Measurements from ENCODE around the gene PRR5.

Gene PRR5

GRCh38 chr22:44759430-44760310 lies 57.7 kb downstream of the PRR5 start:
- DNase-seq, result no peak

DNA sequence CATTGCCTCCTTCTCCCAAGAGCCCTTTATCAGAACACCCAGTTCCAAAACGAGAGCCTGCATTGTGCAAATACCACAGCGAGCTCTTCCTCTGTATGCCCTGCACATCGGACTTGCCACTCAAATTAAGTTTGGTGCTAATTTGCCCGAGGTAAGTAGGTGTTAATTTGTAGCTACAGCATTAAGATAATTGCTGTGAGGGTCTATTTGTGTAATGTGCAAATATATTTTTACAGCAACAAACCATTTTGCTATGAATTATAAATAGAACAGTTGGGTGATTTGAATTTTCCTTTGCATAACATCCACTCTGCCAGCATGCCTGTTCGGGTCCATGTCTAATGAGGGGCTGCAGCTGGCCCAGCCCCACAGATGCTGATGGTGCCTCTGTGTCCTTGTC lies 58.5 kb downstream of the PRR5 start:
- DNase-seq, result no peak

- DNase-seq, result no peak
Measured at GRCh38 chr22:44761025-44761424, 59.0 kb downstream of the PRR5 start.

DNA sequence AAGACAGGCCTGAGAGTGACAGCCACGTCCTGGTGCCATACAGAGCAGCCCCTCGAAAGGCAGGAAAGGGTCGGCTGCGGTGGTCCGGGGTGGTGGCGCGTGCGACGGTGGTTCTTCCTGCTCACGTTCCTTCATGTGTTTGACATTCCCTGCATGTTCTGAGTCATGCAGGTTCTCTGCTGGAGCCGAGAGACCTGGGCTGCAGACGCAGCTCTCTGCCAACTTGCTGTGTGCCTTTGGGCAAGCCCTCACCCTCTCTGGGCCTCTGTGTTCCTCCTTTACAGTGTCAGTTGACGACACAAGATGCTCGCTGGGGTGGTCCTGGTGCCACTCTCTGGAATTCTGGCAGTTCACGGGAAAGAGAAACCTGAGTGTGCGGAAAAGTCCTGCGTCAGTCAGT lies 62.4 kb downstream of the PRR5 start:
- DNase-seq, result no peak

DNA sequence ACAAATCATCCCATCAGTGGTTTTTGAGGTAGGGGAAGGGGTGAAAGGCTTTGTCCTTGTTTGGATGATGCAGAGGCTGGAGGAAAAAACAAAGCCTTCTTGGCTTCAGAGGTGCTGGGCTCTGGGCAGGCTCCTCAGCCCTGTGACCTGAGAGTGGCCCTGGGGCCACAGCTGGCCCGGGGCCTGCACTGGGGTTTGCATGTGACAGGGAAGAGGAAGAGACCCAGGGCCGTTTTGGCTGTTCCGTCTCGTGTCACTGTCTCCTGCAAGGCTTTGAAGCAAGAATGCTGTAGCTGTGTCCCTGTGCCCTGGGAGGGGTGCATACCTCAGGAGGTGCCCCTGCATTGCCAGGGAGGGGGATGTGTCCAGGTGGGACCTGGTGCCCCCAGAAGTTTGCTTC lies 63.0 kb downstream of the PRR5 start:
- no peak for DNase-seq

DNA sequence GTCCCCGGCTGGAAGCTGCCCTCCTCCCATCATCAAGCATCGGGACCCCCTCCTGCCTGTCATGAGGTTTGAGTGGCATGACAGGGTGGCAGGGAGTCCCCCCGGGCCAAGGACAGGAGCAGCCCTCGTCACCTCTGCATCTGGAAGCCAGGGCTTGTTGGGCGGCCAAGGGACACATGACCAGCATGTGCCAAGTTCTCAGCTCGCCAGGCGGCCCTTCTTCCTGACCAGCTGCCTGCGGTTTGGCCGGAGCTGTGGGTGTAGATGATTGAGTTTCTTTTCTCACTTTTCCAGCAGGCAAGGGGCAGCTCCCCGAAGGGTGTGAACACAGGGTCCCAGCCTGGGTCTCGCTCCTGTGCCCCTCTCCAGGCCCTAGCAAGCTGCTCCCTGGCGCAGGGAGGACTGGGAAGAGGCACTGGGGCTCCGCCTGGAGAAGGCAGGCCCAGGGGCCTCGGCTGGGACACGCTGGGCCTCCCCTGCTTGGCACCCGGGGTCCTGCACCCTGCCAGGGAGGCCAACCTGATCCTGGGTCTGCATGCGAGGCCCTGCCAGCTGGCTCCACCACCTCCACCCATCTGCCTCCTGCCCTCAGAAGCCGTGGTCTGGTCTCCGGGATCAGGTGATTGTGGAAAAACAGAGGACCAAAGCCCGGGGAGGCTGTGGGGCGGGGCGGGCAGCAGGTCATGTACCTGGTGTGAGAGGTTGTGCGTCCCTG lies 63.7 kb downstream of the PRR5 start:
- no peak for DNase-seq

DNA sequence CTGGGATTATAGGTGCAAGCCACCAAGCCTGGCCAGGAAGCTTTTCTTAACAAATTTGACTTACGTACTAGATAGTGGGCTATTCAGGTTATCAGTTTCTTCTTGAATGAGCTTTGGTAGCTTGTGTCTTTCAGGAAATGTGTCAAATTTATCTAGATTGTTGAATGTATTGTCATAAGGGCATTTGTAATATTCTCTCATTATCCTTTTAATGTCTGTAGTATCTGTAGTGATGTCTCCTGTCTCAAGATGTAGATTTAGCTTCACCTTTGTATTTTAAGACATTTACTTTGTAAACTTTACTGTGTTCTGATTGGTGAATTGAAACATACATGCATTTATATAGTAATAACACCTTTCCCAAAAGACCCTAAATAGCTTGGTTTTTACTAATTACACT lies 71.1 kb downstream of the PRR5 start:
- DNase-seq, result no peak

GRCh38 chr22:44775862-44776261 lies 73.9 kb downstream of the PRR5 start:
- no peak for DNase-seq

DNA sequence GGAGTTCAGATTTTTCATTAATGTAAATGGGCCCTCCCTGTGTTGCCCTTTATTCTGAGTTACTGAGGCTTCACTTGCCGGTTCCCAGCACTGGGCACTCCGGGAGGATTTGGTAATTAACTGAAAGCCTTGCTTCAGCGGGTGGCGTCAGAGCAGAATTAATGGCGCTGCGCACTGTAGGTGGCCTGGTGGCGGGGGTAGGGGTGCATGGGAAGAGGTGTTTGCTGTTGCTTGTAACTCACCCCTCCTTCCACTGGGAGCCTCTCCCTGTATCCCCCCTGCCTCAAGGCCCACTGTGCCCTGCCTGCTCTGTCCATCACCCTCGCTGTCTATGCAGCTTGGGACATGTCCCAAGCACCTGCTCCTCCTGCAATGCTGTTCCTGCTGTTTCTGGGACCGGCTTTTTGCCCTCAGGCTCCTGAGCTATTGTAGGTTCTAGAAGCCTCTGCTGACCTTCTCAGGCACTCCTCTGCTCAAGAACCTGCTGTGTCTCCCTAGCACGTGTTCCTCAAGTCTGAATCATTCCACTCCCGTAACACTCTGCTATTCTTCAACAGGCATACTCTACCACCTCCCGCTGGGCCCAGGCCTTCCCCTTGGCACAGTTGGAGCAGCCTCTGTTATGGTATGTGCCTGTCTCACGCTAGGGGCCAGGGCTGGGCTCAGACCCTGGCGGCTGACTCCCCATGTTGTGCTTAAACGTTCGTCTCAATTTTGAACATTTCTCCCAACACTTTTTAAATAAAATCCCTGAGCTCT lies 74.8 kb downstream of the PRR5 start:
- no peak for DNase-seq

DNA sequence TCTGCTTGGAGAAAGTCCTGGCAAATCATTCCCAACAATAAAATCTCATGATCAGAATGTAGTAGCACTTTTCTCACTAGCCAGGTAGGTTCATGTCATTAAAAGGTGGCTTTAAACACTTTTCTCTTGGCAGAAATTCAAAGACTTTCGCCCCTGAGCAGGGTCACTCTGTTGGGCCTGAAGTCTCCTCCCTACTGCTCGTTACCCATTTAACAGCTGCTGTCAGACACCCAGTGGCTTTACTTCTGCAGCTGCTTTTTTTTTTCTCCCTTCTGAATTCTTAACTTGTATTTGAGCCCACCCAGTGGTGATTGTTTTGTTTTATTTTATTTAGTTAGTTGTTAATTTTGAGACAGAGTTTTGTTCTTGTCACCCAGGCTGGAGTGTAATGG lies 75.4 kb downstream of the PRR5 start:
- no peak for DNase-seq

- no peak for DNase-seq
Measured at GRCh38 chr22:44780876-44781449, 79.0 kb downstream of the PRR5 start.

GRCh38 chr22:44782363-44782963 lies 80.5 kb downstream of the PRR5 start:
- no peak for DNase-seq

GRCh38 chr22:44783091-44783490 lies 81.1 kb downstream of the PRR5 start:
- no peak for DNase-seq

DNA sequence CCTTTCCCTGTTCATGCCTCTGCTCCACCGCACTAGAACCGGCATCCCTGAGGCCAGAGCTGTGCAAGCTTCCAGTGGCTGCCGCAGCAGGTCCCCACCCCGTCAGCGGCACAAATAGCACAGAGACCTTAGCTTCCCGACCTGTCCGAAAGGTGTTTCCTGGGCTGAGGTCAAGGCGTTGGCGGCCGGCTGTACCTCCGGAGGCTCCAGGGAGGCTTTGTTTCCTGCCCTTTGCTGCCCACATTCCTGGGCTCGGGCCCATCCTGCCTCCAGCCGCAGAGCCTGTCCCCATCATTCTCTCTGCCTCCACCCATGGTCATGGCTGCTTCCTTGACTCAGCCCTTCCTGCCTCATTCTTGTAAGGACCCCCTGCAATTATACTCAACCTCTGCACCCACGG lies 81.6 kb downstream of the PRR5 start:
- DNase-seq, result no peak

DNA sequence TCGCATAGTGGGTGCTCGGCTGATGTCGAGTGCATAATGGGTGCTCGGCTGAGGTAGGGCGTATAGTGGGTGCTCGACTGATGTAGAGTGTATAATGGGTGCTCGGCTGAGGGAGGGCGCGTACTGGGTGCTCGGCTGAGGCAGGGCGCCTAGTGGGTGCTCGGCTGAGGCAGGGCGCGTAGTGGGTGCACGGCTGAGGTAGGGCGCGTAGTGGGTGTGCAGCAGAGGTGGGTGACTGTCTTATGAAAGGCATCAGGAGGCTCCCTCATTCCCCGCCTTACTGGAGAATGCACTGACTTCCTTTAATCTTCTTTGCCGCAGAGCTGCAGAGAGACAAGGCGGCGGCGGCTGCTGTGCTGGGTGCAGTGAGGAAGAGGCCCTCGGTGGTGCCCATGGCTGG lies 84.1 kb downstream of the PRR5 start:
- DNase-seq, result no peak

- no peak for DNase-seq
Measured at GRCh38 chr22:44786610-44787009, 84.6 kb downstream of the PRR5 start.

Data from T1000 (cell line).